Neutrophil (primary cell): ENCODE data around the gene SQSTM1.
A peak's percentile ranks its signal among the peaks of the same experiment; 100 is the strongest.

Source experiments
- H3K27ac ChIP-seq: fragments of 200-600 bp; sonication (generic); 2 replicates; pipeline ENCODE4 v1.5.1; 2016; ENCODE audit warnings: mild to moderate bottlenecking, moderate library complexity
- H3K27me3 ChIP-seq: fragments of 200-600 bp; sonication (generic); 2 replicates; pipeline ENCODE4 v1.6.0; 2016; ENCODE audit warnings: mild to moderate bottlenecking
- H3K36me3 ChIP-seq: fragments of 200-600 bp; sonication (generic); 2 replicates; pipeline ENCODE4 v1.5.1; 2017
- H3K4me1 ChIP-seq, 2 experiments: fragments of 200-600 bp in 1 of 2; sonication (generic) in 1 of 2; 1 replicate in 1 of 2; 2 replicates in 1 of 2; pipeline versions ENCODE4 v1.5.1 to v1.6.1; 2013 to 2016; ENCODE audit warnings: low read depth in 1 of 2, low read length in 1 of 2, mild to moderate bottlenecking in 1 of 2, moderate library complexity in 1 of 2; ENCODE audit not compliant: control insufficient read depth in 1 of 2, insufficient read depth in 1 of 2
- H3K4me3 ChIP-seq, 2 experiments: fragments of 200-600 bp in 1 of 2; sonication (generic) in 1 of 2; 1 replicate in 1 of 2; 2 replicates in 1 of 2; pipeline ENCODE4 v1.5.1; 2013 to 2016; ENCODE audit warnings: low read depth in 1 of 2, low read length in 1 of 2, mild to moderate bottlenecking in 1 of 2, moderate library complexity in 1 of 2
- H3K9me3 ChIP-seq: fragments of 200-600 bp; sonication (generic); 2 replicates; pipeline ENCODE4 v1.5.1; 2016
- CTCF ChIP-seq: fragments of 200-600 bp; sonication (generic); IDR thresholded peaks from 2 replicates; pipeline ENCODE4 v1.5.1; 2016; ENCODE audit warnings: antibody characterized with exemption

The SQSTM1 gene

GRCh38 chr5:179776411-179776938 is 44.2 kb upstream of the SQSTM1 start:
- H3K27me3 ChIP-seq = no peaks in the 10 kb centered on the region
- H3K4me3 ChIP-seq = no peak overlapping the region
- peaks cover 73 to 78% of the 10 kb centered on the region in 2 experiments for H3K4me1 ChIP-seq
- TF ChIP-seq CTCF = no peak
- H3K9me3 ChIP-seq = no peaks in the 10 kb centered on the region
- H3K36me3 ChIP-seq = peaks cover 57% of the 10 kb centered on the region
- H3K27ac ChIP-seq = peak overlapping the region; percentile 57

DNA sequence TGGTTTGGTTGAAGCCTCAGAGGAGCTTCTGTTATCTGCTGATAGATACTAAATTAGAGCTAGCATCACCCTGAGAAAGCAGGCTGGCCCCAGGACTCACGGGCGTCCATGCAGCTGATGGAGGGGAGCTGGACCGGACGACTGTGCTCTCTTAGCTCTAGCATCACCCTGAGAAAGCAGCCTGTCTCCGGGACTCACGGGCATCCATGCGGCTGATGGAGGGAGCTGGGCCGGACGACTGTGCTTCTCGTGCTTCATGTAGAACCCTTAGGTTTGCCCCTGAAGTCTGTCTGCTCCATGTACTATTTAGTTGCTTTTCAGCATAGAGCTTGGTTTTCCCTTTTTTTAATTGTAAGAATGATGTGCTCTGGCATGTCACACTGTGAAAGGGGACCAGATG is 43.2 kb upstream of the SQSTM1 start:
- Histone ChIP-seq H3K27me3 (no peaks in the 10 kb centered on the region), H3K27ac (peak overlapping the region; percentile 69), H3K9me3 (no peaks in the 10 kb centered on the region), H3K4me1 (peaks cover 73 to 78% of the 10 kb centered on the region in 2 experiments), H3K4me3 (no peak overlapping the region), H3K36me3 (peaks cover 55% of the 10 kb centered on the region)
- TF ChIP-seq CTCF = no peak

- H3K4me1 ChIP-seq = peaks cover 72 to 76% of the 10 kb centered on the region in 2 experiments
- H3K9me3 ChIP-seq = no peaks in the 10 kb centered on the region
- no peak for TF ChIP-seq CTCF
- H3K36me3 ChIP-seq = peaks cover 50% of the 10 kb centered on the region
- no peaks in the 10 kb centered on the region for H3K27me3 ChIP-seq
- no peak overlapping the region for H3K4me3 ChIP-seq
- H3K27ac ChIP-seq = peak overlapping the region; percentile 69
Measured at GRCh38 chr5:179777909-179778308, 42.8 kb upstream of the SQSTM1 start.

DNA sequence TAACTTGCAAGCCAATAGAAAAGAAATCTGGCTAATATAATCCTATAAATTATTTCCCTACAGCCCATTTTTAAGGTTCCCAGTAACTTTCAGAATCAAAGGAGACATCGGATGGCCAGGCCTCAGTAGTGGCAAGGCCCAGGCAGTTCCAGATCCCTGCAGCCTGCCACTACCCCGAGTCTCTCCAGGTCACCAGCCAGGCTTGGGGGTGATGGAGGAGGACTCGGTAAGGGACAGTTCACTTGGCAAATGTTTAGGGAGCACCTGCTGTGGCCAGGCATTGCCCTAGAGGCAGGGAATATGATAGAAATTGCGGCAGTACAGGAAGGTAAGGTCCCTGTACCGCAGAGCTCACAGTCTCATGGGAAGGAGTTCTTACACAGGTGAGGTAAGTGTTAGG is 42.1 kb upstream of the SQSTM1 start:
- H3K36me3 ChIP-seq = peaks cover 43% of the 10 kb centered on the region
- peaks cover 72 to 78% of the 10 kb centered on the region in 2 experiments for H3K4me1 ChIP-seq
- TF ChIP-seq CTCF = no peak
- H3K27ac ChIP-seq = peak overlapping the region; percentile 69
- no peak overlapping the region for H3K4me3 ChIP-seq
- H3K27me3 ChIP-seq = no peaks in the 10 kb centered on the region
- no peaks in the 10 kb centered on the region for H3K9me3 ChIP-seq

DNA sequence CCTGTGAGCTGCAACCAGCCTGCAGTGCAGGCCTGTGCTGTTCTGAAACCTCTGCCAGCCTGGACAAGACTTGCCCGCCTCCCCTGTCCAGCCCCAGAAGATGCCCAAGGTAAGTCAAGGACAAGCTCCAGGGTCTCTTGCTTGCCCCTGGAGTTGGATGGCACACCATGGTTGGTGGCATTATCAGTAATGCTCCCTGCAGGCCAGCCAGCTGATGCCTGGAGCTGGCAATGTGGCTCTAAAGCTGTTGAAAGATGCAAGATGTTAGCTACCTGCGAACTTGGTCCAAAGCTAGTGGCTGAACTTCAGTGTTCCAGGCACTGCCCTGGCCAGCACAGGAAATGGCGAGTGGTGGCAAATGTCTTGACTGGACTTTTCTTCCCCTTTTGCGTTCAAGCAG is 40.9 kb upstream of the SQSTM1 start:
- no peak overlapping the region for H3K4me3 ChIP-seq

More for the DNA sequence above, 40.9 kb upstream of the SQSTM1 start:
- Histone ChIP-seq H3K27ac (peak overlapping the region; percentile 71), H3K27me3 (no peaks in the 10 kb centered on the region), H3K36me3 (peaks cover 31% of the 10 kb centered on the region), H3K9me3 (no peaks in the 10 kb centered on the region), H3K4me1 (peaks cover 72 to 78% of the 10 kb centered on the region in 2 experiments)
- TF ChIP-seq CTCF = no peak
